HepG2 (cell line): ENCODE data around the gene CCDC74B. TPM values are rescaled to one million over a fixed set of nuclear protein-coding genes. Genes with fewer than 3 reads are reported as not detected.
A peak's percentile ranks its signal among the peaks of the same experiment; 100 is the strongest.

Experiments
- ATF4 ChIP-seq, 2 experiments: fragments of 450-650 bp in 1 of 2; sonication (generic) in 1 of 2; formaldehyde crosslinking; IDR thresholded peaks; 2 replicates each; pipeline versions ENCODE4 v1.5.0 to v1.8.0; 2020 to 2022; ENCODE audit warnings: mild to moderate bottlenecking in 1 of 2, missing genetic modification reagents in 1 of 2
- DMAP1 ChIP-seq: IDR thresholded peaks from 2 replicates; pipeline ENCODE4 v1.6.1; 2016
- FOXA3 ChIP-seq: IDR thresholded peaks from 2 replicates; pipeline ENCODE4 v1.6.1; 2016; ENCODE audit warnings: missing genetic modification reagents, missing compliant biosample characterization
- IRF2 ChIP-seq: IDR thresholded peaks from 2 replicates; pipeline ENCODE4 v1.6.1; 2018; ENCODE audit warnings: missing genetic modification reagents, missing compliant biosample characterization
- MXI1 ChIP-seq: IDR thresholded peaks from 3 replicates; pipeline ENCODE4 v1.6.1; 2012; ENCODE audit warnings: low read depth, low read length, inconsistent platforms, borderline replicate concordance
- MYC ChIP-seq: sonication (generic); formaldehyde crosslinking; IDR thresholded peaks from 2 replicates; pipeline ENCODE4 v1.9.0; 2021; ENCODE audit warnings: missing genetic modification reagents, borderline replicate concordance
- NFYB ChIP-seq: sonication (generic); formaldehyde crosslinking; IDR thresholded peaks from 2 replicates; pipeline ENCODE4 v1.4.0; 2020; ENCODE audit warnings: missing genetic modification reagents
- NFYC ChIP-seq: IDR thresholded peaks from 2 replicates; pipeline ENCODE4 v1.6.1; 2016; ENCODE audit warnings: missing genetic modification reagents, missing compliant biosample characterization
- POLR2A ChIP-seq, 2 experiments: IDR thresholded peaks; 2 replicates each; pipeline ENCODE4 v1.6.1; 2011; ENCODE audit warnings: low read depth in 2 of 2, low read length in 2 of 2, mild to moderate bottlenecking in 1 of 2, moderate library complexity in 1 of 2; ENCODE audit not compliant: insufficient read depth in 1 of 2
- POLR2G ChIP-seq: fragments of 200-400 bp; formaldehyde crosslinking; IDR thresholded peaks from 2 replicates; pipeline ENCODE4 v1.6.1; 2018; ENCODE audit warnings: mild to moderate bottlenecking, low read depth, low read length, moderate library complexity
- RXRA ChIP-seq: sonication (generic); formaldehyde crosslinking; IDR thresholded peaks from 2 replicates; pipeline ENCODE4 v1.5.1; 2020; ENCODE audit warnings: missing genetic modification reagents
- SAP130 ChIP-seq: IDR thresholded peaks from 2 replicates; pipeline ENCODE4 v1.6.1; 2016; ENCODE audit warnings: low read depth
- TAF1 ChIP-seq: sonication (generic); formaldehyde crosslinking; IDR thresholded peaks from 2 replicates; pipeline ENCODE4 v1.4.0; 2020; ENCODE audit warnings: missing genetic modification reagents
- TFDP2 ChIP-seq: sonication (generic); formaldehyde crosslinking; IDR thresholded peaks from 2 replicates; pipeline ENCODE4 v1.4.0; 2020; ENCODE audit warnings: missing genetic modification reagents
- TGIF2 ChIP-seq: IDR thresholded peaks from 2 replicates; pipeline ENCODE4 v1.6.1; 2016; ENCODE audit warnings: control low read depth, missing compliant biosample characterization
- THAP11 ChIP-seq: IDR thresholded peaks from 2 replicates; pipeline ENCODE4 v1.6.1; 2016; ENCODE audit warnings: missing biosample characterization, missing genetic modification reagents
- ZNF687 ChIP-seq: sonication (generic); formaldehyde crosslinking; IDR thresholded peaks from 2 replicates; pipeline ENCODE4 v1.5.1; 2020; ENCODE audit warnings: mild to moderate bottlenecking, missing genetic modification reagents, moderate library complexity
- ZSCAN9 ChIP-seq: IDR thresholded peaks from 2 replicates; pipeline ENCODE4 v1.6.1; 2016; ENCODE audit warnings: borderline replicate concordance
- polyA plus RNA-seq, 8 experiments: library from polyadenylated mRNA; depleted of rRNA in 3 of 8; stranded (reverse) in 7 of 8; unstranded in 1 of 8; fragments of >200 nt; fragmentation: Illumina TruSeq in 4 of 8; extraction: Trizol in 4 of 8; gene quantifications; 2 replicates each; pipeline versions ENCODE4 v1.2.1 to v1.2.3, GENCODE V29; 2011 to 2016; ENCODE audit warnings: low read depth in 4 of 8, missing spikeins in 1 of 8, mixed read lengths in 1 of 8; ENCODE audit not compliant: insufficient read depth in 1 of 8
- total RNA-seq, 5 experiments: library from RNA; depleted of rRNA; stranded (reverse); fragments of >200 nt; fragmentation: Illumina TruSeq; extraction: Trizol; gene quantifications; 2 replicates each; pipeline ENCODE4 v1.2.3, GENCODE V29; 2016; ENCODE audit warnings: low read depth in 1 of 5
- TF ChIP-seq, protein P1 (sequence below): IDR thresholded peaks from 2 replicates; pipeline ENCODE4 v1.6.1; 2016
- TF ChIP-seq, protein P2 (sequence below): IDR thresholded peaks from 2 replicates; pipeline ENCODE4 v1.6.1; 2016; ENCODE audit warnings: low read depth, borderline replicate concordance
- TF ChIP-seq, protein P3 (sequence below): IDR thresholded peaks from 2 replicates; pipeline ENCODE4 v1.6.1; 2016; ENCODE audit warnings: missing genetic modification reagents, missing compliant biosample characterization
- TF ChIP-seq, protein P4 (sequence below): IDR thresholded peaks from 2 replicates; pipeline ENCODE4 v1.6.1; 2012; ENCODE audit warnings: inconsistent platforms

Gene CCDC74B
- total and polyA plus RNA-seq, 2 of the 13 experiments (the other 11 are each of a cell fraction or from before 2014, with no cell fraction given): 0.07 to 0.11 TPM

- TF ChIP-seq ZNF687 (CRISPR knock-in tag): peak; percentile 54
- TF ChIP-seq, protein P1, sequence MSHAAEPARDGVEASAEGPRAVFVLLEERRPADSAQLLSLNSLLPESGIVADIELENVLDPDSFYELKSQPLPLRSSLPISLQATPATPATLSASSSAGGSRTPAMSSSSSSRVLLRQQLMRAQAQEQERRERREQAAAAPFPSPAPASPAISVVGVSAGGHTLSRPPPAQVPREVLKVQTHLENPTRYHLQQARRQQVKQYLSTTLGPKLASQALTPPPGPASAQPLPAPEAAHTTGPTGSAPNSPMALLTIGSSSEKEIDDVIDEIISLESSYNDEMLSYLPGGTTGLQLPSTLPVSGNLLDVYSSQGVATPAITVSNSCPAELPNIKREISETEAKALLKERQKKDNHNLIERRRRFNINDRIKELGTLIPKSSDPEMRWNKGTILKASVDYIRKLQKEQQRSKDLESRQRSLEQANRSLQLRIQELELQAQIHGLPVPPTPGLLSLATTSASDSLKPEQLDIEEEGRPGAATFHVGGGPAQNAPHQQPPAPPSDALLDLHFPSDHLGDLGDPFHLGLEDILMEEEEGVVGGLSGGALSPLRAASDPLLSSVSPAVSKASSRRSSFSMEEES: 0 out of 2 replicates have a peak, but pooled peaks have one; percentile 29
- peak; percentile 56; the same call in 1 of the 2 replicates for TF ChIP-seq TAF1
- TF ChIP-seq FOXA3 (CRISPR knock-in tag): peak; percentile 13; the same call in 1 of the 2 replicates
- peak; percentile 73 for TF ChIP-seq NFYB (CRISPR knock-in tag)
- TF ChIP-seq MXI1: peak; percentile 52; the same call in 1 of the 3 replicates
- peak; percentile 50; the same call in 1 of the 2 replicates for TF ChIP-seq MYC (CRISPR knock-in tag)
- TF ChIP-seq, protein P2, sequence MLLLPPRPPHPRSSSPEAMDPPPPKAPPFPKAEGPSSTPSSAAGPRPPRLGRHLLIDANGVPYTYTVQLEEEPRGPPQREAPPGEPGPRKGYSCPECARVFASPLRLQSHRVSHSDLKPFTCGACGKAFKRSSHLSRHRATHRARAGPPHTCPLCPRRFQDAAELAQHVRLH (CRISPR knock-in tag): 0 out of 2 replicates have a peak, but pooled peaks have one; percentile 46
- TF ChIP-seq RXRA (CRISPR knock-in tag): peak; percentile 44; the same call in 1 of the 2 replicates
- peak; percentile 65; the same call in 1 of the 2 replicates for TF ChIP-seq TGIF2 (CRISPR knock-in tag)
- peak; percentile 54; the same call in 1 of the 2 replicates for TF ChIP-seq THAP11 (CRISPR knock-in tag)
- TF ChIP-seq IRF2 (CRISPR knock-in tag): 0 out of 2 replicates have a peak, but pooled peaks have one; percentile 32
- 0 out of 4 replicates have a peak, but pooled peaks of 1 of the 2 experiments have one; percentile 12 for TF ChIP-seq ATF4 (CRISPR knock-in tag; IDR thresholded peaks at IDR 0.05)
- TF ChIP-seq, protein P3, sequence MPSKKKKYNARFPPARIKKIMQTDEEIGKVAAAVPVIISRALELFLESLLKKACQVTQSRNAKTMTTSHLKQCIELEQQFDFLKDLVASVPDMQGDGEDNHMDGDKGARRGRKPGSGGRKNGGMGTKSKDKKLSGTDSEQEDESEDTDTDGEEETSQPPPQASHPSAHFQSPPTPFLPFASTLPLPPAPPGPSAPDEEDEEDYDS (CRISPR knock-in tag): peak; percentile 74
- TF ChIP-seq TFDP2 (CRISPR knock-in tag): 0 out of 2 replicates have a peak, but pooled peaks have one; percentile 19
- peak; percentile 80 for TF ChIP-seq NFYC (CRISPR knock-in tag)
- TF ChIP-seq, protein P4, sequence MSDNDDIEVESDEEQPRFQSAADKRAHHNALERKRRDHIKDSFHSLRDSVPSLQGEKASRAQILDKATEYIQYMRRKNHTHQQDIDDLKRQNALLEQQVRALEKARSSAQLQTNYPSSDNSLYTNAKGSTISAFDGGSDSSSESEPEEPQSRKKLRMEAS: peak; percentile 60
- TF ChIP-seq ZSCAN9 (CRISPR knock-in tag): 0 out of 2 replicates have a peak, but pooled peaks have one; percentile 31
- peak; percentile 50 for TF ChIP-seq POLR2G
- peak; percentile 85 for TF ChIP-seq SAP130 (CRISPR knock-in tag)
- peak; percentile 57; the same call in 1 of the 2 replicates for TF ChIP-seq DMAP1 (CRISPR knock-in tag)
- peak in 1 of 2 experiments; percentile 55; a peak in 1 of 4 replicates for TF ChIP-seq POLR2A (IDR thresholded peaks at IDR 0.05; ENCODE audit: insufficient read depth in 1 of 2, low read depth in 2 of 2, low read length in 2 of 2)
Measured at GRCh38 chr2:130129120-130129829, 15.6 kb downstream of the CCDC74B start, which contains the start of gene POTEF (continued).
